GM06990 (cell line): ENCODE results near the gene GBP6.
"Not testable (repeated sequence)": the region's sequence is repeated elsewhere in the genome, so short reads cannot be mapped to it uniquely, and the experiment has no call there.

Experiments used
- DNase-seq: peaks from one replicate; pipeline ENCODE4 v3.0.0-alpha.2; 2011; ENCODE audit not compliant: insufficient read length; ENCODE audit errors: extremely low read depth
- H3K27me3 ChIP-seq: replicated peaks from 2 replicates; pipeline ENCODE4 v1.6.0; 2011; ENCODE audit warnings: low read length; ENCODE audit not compliant: control insufficient read depth, insufficient read depth
- H3K36me3 ChIP-seq: 2 replicates; pipeline ENCODE4 v1.5.1; 2011; ENCODE audit warnings: low read length; ENCODE audit not compliant: control insufficient read depth, insufficient read depth
- H3K4me3 ChIP-seq: replicated peaks from 2 replicates; pipeline ENCODE4 v1.5.1; 2011; ENCODE audit warnings: low read depth, mild to moderate bottlenecking, control low read depth, low read length
- TF ChIP-seq, protein P1 (sequence below): IDR thresholded peaks from 2 replicates; pipeline ENCODE4 v1.5.1; 2011; ENCODE audit warnings: low read length, control low read depth, mild to moderate bottlenecking, inconsistent platforms; ENCODE audit not compliant: insufficient read depth, poor library complexity, severe bottlenecking

GBP6 gene

DNA sequence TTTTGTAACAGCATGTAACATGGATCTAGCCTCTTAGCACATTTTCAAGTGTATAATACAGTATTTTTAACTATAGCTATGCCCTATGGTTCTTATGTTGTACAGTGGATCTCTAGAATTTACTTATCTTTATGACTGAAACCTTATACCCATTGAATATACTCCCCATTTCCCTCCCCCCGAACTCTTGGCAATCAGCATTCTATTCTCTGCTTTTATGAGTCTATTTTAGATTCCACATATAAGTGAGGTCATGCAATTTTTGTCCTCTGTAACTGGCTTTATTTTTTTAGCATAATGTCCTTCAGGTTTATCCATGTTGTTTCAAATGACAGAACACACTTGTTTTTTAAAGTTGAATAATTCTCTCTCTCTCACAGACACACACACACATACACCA is 3.1 kb upstream of the GBP6 start:
- no peak overlapping the region for H3K4me3 ChIP-seq
- no peak for DNase-seq
- H3K27me3 ChIP-seq = no peaks in the 10 kb centered on the region
- no peaks in the 10 kb centered on the region for H3K36me3 ChIP-seq
- TF ChIP-seq, protein P1, sequence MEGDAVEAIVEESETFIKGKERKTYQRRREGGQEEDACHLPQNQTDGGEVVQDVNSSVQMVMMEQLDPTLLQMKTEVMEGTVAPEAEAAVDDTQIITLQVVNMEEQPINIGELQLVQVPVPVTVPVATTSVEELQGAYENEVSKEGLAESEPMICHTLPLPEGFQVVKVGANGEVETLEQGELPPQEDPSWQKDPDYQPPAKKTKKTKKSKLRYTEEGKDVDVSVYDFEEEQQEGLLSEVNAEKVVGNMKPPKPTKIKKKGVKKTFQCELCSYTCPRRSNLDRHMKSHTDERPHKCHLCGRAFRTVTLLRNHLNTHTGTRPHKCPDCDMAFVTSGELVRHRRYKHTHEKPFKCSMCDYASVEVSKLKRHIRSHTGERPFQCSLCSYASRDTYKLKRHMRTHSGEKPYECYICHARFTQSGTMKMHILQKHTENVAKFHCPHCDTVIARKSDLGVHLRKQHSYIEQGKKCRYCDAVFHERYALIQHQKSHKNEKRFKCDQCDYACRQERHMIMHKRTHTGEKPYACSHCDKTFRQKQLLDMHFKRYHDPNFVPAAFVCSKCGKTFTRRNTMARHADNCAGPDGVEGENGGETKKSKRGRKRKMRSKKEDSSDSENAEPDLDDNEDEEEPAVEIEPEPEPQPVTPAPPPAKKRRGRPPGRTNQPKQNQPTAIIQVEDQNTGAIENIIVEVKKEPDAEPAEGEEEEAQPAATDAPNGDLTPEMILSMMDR = no peak

DNA sequence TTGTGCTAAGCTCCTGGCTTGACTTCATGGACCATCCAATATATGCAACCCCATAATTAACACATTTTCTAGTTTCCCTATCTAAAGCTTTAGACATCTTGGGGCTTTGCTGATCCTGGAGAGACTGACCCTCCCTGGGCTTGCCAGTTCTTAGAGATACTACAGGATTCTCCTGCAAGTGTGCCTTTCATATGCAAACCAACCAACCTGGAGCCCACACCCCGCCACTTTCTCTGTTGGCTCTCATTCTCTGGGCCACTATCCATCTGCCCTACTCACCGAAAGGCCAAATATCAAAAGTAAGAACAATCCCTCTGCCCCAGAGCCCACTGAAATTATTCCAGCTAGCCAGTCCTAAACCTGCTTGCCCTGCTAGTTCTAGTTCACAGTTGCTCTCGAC is 2.2 kb upstream of the GBP6 start:
- Histone ChIP-seq H3K36me3 (no peaks in the 10 kb centered on the region), H3K27me3 (no peaks in the 10 kb centered on the region), H3K4me3 (no peak overlapping the region)
- TF ChIP-seq, protein P1 = no peak
- no peak for DNase-seq

DNA sequence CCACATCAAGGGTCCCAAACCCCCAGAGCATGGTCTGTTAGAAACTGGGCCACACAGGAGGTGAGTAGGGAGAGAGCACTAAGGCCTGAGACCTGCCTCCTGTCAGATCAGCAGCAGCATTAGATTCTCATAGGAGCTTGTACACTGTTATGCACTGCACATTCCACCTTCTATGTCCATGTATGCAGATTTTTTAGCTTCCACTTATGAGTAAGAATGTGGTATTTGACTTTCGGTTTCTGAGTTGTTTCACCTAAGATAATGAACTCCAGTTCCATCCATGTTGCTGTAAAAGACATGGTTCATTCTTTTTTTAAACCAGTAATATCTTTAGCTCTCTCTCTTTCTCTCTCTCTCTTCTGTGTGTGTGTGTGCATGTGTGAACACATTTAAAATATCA is 663 bp upstream of the GBP6 start:
- TF ChIP-seq, protein P1 = no peak
- H3K27me3 ChIP-seq = no peaks in the 10 kb centered on the region
- DNase-seq = peak; percentile 33
- H3K36me3 ChIP-seq = no peaks in the 10 kb centered on the region
- no peak overlapping the region for H3K4me3 ChIP-seq

- Histone ChIP-seq H3K4me3 (no peak overlapping the region), H3K27me3 (no peaks in the 10 kb centered on the region), H3K36me3 (no peaks in the 10 kb centered on the region)
- no peak for DNase-seq
- TF ChIP-seq, protein P1 = no peak
These were observed 1.2 kb downstream of the GBP6 start for GRCh38 chr1:89364954-89365550.

DNA sequence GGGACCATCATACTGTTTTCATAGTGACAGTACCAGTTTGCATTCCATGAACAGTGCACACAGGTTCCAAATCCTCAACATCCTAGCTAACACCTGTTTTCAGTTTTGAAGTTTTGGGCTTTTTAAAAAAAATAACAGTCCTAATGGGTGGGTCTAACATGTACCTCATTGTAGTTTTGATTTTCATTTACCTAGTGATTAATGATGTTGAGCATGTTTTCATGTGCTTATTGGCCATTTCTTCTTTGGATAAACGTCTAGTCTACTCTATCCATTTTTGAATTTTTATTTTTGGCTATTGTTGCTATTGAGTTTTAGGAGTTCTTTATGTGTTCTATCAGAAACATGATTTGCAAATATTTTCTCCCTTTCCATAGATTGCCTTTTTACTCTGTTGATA is 3.4 kb downstream of the GBP6 start:
- no peak overlapping the region for H3K4me3 ChIP-seq
- no peaks in the 10 kb centered on the region for H3K36me3 ChIP-seq
- TF ChIP-seq, protein P1 = no peak
- H3K27me3 ChIP-seq = no peaks in the 10 kb centered on the region
- DNase-seq = no peak

DNA sequence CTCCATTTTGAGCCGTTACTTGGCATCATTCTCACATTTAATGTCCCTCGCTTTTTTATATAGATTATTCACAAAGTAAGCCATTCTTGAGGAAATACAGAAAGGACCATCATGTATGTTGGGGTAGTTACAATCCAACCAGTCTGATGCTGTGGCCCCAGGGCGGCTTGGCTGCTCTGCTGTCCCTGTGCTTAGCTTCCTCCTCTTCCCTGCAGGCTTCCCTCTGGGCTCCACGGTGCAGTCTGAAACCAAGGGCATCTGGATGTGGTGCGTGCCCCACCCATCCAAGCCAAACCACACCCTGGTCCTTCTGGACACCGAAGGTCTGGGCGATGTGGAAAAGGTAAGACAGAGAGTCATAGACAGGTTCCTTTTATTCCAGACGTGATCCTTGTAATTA is 5.5 kb downstream of the GBP6 start:
- TF ChIP-seq, protein P1 = no peak
- no peak overlapping the region for H3K4me3 ChIP-seq
- no peak for DNase-seq
- no peaks in the 10 kb centered on the region for H3K27me3 ChIP-seq
- no peaks in the 10 kb centered on the region for H3K36me3 ChIP-seq

DNA sequence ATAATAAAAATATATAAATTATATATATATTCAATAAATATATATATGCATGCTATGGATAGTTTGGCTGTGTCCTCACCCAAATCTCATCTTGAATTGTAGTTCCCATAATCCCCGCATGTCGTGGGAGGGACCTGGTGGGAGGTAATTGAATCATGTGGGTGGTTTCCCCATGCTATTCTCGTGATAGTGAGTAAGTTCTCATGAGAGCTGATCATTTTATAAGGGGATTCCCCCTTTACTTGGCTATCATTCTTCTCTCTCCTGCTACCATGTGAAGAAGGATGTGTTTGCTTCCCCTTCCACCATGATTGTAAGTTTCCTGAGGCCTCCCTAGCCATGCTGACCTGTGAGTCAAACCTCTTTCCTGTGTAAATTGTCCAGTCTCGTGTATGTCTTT is 10.0 kb downstream of the GBP6 start:
- not testable (repeated sequence) for H3K36me3 ChIP-seq, H3K4me3 ChIP-seq, DNase-seq

More for the DNA sequence above, 10.0 kb downstream of the GBP6 start:
- H3K27me3 ChIP-seq = not testable (repeated sequence)
